GM18498 (cell line): ENCODE data around the gene PDGFB.

ENCODE experiments used
- ATAC-seq: cut with Tn5 transposase; IDR thresholded peaks from one replicate; pipeline ENCODE4 v1.9.1; 2021; ENCODE audit warnings: mild to moderate bottlenecking, moderate library complexity; ENCODE audit not compliant: unreplicated experiment

The PDGFB gene

DNA sequence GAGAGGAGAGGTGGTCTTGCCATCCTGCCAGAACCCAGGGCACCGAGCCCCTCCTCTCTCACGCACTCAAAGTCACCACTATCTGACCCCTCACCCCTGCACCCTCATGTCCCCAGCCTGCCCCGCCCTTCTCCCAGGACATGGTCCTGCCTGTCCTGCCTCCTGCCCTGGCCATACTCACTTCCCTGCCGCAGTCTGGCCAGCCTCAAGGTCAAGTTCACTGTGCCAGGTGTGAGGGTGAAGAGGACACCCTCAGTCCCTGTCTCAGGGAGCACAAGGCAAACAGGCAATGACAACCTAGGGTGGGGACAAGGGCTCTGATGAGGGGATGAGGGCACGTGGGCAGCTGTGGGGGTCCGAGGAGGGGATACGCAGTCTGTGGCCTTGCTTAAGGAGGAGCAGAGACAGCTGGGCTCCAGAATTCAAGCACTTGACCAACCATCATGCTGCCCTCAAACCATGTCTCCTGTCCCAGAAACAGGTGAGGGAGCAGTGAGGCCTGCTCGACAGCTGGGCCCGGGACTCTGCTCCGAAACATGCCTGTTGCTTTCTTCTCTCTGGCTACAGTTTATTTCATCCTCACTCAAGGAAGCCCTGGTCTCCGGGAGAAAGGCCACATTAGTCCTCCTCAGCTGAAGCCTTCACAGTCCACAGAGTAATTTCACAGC, 36.6 kb downstream of the PDGFB start:
- ATAC-seq, result no peak

- ATAC-seq, result no peak
Observed at GRCh38 chr22:39207141-39208012, 37.4 kb downstream of the PDGFB start.

DNA sequence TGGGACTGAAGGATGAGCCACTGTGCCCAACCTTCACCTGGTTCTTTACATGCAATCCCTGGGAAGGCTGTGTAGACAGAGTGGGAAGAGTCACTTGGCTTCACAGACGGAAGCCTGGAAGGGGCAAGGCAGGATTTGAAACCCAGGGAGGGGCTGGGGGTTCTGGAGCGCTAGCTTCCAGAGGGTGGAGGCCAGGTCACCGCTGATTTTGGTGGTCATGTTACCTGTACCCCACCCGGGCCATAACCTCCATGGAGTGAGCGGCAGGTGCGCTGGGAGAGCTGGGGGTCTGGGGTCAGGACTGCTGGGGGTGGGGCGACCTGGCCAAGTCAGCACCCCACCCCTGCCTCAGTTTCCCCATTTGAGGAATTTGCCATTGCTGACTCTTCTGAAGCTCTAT, 38.3 kb downstream of the PDGFB start:
- ATAC-seq, result no peak

DNA sequence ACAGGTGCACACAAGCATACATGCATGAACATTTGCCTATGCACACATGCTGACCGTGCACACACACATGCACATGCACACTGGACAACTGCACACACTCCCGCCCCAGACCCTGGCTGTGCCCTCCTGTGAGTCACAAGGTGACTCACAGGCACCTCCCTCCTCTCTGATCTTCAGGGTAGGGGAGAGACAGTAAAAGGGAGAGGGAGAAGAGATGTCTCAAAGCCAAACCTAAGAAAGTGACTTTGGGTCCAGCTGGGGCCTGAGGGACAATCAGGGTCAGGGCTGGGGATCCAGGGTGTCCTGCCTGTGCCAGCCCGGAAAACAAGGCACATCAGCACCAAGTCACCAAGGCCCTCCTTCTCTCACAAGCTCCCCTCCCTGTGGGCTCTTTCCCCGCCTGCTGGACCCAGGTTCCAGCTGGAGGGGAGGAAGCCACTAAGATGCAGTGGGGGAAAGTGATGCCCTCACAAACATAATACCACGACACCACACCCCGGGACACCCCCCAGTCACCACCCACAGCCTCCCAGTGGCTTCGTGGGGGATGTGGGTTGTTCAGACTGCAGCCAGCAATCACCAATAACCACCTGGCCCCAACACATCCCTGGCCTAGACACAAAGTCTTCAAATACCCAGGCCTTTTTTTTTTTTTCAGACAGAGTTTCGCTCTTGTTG, 39.3 kb downstream of the PDGFB start:
- ATAC-seq, result no peak

GRCh38 chr22:39204216-39204615, 40.6 kb downstream of the PDGFB start:
- ATAC-seq, result no peak

GRCh38 chr22:39197578-39197977, 47.2 kb downstream of the PDGFB start:
- ATAC-seq, result no peak

GRCh38 chr22:39194098-39194497, 50.7 kb downstream of the PDGFB start:
- ATAC-seq, result no peak

DNA sequence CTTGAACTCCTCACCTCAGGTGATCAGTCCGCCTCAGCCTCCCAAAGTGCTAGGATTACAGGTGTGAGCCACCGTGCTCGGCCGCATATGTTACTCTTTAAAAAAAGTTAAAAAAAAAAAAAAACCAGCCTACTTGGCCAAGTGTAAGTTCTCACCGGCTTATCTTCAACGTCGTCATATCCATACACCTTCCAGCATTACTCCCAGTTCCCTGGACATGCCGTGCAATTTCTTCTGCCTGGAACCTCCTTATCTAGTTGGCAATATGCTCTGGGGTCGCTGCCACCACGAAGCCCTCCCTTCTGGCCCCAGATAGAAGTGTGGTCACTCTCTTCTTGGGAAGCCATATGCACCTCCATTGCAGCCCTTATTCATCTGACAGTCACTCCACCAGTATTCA, 56.0 kb downstream of the PDGFB start:
- ATAC-seq, result no peak

GRCh38 chr22:39185601-39186012, 59.2 kb downstream of the PDGFB start:
- no peak for ATAC-seq

DNA sequence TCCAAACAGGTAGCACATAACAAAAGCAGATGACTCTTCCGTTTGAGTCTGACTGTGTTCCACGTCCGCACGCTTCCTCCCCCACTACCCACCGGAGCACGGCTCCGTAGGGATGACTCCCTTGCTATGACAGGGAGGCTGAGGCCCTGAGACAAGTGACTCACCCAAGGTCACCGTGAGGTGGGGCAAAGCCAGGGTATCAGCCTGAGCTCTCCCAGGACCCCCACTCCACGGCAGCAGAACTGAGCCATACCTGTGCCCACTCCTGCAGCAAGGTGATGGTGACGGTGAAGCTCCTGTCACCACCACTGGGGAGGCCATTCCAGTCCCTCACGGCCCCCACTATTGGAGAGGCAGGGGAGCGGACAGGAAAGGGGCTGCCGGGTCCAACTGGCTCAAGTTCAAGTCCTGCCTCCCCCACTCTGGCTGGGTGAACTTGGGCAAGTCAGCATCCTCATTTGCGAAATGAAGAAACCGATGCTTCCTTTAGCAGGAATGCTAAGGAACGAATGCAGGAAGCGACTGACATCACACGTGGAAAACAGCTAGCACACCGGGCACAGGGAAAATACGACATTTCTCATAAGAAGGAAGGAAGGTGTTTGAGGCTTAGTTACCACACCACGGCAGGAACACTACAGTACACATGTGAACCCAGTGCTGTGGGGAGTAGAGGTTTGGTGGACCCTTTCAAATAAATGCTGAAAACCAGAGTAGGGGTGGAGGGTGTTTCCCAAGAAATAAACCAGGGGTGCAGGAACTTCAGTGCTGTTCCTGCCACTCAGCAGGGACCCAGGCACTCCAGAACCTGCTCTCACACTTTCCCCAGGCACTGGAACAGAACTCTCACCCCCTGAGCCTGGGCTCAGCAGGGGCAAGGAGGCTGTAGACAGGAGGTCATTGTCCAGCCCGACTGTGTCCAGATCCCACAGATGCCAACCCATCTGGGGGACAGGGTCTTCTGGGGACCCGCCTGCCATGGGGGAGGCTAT, 59.9 kb downstream of the PDGFB start:
- ATAC-seq, result no peak

DNA sequence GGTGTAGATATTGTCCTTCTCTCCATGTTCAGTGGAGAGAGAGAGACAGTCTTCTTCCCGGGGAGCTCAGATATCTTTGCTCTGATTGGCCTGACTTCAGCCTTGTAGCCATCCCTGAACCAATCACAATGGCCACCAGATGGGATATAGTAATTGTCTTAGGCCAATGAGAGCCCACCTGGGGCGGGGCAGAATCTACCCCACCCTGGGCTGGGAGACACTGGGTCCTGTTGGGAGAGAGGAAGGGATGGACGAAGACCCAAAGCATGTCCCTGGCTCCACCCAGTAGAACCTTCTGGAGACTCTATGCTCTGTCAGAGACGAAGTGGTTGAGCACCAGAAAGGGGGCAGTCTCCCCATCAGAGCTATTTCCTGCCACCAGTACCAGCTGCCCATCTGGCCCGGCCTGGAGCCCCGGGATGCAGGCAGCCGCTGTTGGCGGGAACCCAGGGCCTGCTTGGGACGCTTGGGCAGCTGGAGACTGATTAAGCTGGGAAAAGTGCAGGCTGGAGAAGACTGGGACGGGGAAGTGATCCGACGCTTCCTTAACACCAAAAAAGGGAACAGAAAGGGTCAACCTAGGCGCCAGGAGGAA, 60.7 kb downstream of the PDGFB start:
- ATAC-seq, result no peak

- no peak for ATAC-seq
Observed at GRCh38 chr22:39182478-39183030, 62.2 kb downstream of the PDGFB start.

GRCh38 chr22:39181778-39182177, 63.0 kb downstream of the PDGFB start:
- ATAC-seq, result no peak

DNA sequence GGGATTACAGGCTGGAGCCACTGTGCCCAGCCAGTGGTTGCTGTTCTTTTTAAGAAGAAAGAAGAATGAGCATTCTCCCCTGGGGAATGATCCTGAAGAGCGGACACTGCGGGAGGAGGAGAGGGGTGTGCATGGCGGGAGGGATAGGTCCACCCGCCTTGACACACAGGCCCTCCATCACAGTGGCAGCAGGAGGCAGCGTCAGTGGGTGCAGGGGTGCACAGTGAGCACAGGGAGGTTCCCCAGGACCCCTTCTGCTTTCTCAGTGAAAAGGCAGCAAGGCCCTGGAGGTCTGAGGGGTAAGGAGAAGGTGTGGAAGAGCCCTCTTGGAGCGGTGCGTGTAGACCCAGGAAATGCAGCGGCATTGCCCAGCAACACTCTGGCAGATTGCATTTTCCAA, 63.4 kb downstream of the PDGFB start:
- ATAC-seq, result no peak

GRCh38 chr22:39179841-39180335, 64.9 kb downstream of the PDGFB start:
- no peak for ATAC-seq

DNA sequence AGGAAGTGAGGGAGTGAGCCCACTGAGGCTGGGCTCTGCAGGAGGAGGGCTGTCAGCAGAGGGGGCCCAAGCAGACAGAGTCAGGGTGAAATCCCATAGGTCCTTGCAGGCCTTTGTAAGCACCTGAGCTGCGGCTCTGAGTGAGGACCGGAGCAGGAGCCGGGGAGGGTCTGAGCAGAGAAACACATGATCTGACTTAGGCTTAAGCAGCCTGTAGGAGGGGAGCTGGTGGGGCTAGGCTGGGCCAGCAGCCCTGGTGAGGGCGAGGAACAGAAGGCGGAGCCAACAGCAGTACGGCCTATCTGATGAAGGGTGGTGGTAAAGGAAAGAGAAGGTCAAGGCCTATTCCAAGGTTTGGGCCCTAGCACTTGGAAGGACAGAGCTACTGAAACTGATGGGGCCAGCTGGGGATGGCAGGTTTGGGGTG, 65.4 kb downstream of the PDGFB start:
- ATAC-seq, result no peak

GRCh38 chr22:39178206-39179111, 66.3 kb downstream of the PDGFB start:
- no peak for ATAC-seq

DNA sequence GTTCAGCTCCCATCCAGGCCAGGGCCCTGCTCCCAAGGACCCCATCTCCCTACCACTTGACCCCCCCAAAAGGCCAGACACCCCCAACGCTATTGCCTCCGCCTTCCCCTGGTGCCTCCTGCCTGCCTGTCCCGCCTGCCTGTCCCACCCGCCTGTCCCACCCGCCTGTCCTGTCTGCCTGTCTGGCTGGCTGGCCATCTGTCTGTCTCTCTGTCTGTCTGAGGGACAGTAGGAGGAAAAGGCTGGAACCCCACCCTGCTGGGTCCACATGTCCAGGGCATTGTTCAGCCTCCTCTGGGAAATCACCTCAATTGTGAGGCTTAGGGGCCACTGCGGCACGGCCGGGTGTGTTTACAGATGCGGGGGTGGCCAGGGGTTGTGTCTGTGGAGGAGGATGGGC, 67.0 kb downstream of the PDGFB start:
- ATAC-seq, result no peak

DNA sequence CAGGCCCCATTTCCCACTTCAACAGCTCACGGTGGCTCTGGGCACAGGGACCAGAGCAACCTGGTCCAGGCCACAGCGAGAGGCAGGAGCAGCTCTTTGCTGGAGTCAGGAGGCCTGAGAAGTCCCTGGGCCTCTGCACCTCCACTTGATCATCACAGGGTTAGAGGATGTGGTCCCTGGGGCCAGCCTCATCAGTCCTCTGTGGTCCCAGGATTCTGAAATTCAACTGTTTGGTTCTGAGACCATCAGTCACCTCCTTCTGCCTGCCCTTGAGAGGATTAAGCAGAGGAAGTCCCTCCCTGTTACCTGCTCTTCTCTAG, 67.4 kb downstream of the PDGFB start:
- ATAC-seq, result no peak
